ENCODE data around the gene TRIM47. TPM values are rescaled to one million over a fixed set of nuclear protein-coding genes. Genes with fewer than 3 reads are reported as not detected.

The TRIM47 gene
- total RNA-seq, 4 donors from 2014 or later: 6.8 to 70.1 (median 19.0) TPM

GRCh38 chr17:75902406-75902805 lies 24.0 kb upstream of the TRIM47 start:
- H3K36me3 ChIP-seq: no peaks in the 10 kb centered on the region
- intact Hi-C loops (cut with DNase I; ENCODE audit: low total_unique reads): no loop called here

DNA sequence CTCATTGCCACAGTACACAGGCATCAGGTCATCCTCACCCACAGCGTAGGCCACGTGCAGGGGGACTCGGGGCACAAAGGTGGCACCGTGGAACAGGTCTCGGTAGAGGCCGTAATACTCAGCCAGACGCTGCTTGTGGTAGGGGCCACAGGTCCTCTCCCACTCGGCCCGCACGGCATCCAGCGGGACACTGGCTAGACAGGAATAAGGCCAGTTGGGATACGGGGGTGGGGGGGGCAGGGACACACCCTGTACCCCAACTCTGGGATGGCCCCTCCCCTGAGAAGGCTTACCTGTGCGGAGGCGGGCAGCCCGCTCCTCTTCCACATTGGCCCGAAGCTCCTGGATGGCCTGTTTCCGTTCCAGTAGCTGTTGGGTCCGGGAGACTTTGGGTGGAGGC lies 23.3 kb upstream of the TRIM47 start:
- DNase-seq: no peak
- no peaks in the 10 kb centered on the region for H3K9me3 ChIP-seq
- no peak overlapping the region for H3K4me3 ChIP-seq
- H3K36me3 ChIP-seq: no peaks in the 10 kb centered on the region
- intact Hi-C loops (cut with DNase I; ENCODE audit: low total_unique reads): no loop called here
- no peak overlapping the region for H3K27ac ChIP-seq
- TF ChIP-seq, protein P1, sequence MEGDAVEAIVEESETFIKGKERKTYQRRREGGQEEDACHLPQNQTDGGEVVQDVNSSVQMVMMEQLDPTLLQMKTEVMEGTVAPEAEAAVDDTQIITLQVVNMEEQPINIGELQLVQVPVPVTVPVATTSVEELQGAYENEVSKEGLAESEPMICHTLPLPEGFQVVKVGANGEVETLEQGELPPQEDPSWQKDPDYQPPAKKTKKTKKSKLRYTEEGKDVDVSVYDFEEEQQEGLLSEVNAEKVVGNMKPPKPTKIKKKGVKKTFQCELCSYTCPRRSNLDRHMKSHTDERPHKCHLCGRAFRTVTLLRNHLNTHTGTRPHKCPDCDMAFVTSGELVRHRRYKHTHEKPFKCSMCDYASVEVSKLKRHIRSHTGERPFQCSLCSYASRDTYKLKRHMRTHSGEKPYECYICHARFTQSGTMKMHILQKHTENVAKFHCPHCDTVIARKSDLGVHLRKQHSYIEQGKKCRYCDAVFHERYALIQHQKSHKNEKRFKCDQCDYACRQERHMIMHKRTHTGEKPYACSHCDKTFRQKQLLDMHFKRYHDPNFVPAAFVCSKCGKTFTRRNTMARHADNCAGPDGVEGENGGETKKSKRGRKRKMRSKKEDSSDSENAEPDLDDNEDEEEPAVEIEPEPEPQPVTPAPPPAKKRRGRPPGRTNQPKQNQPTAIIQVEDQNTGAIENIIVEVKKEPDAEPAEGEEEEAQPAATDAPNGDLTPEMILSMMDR (IDR thresholded peaks at IDR 0.05): no peak
- no peak for TF ChIP-seq POLR2A (IDR thresholded peaks at IDR 0.05)
- peaks cover 0 to 7% of the 10 kb centered on the region in 2 donors for H3K4me1 ChIP-seq
- no peaks in the 10 kb centered on the region for H3K27me3 ChIP-seq

More at GRCh38 chr17:75902406-75902805, 24.0 kb upstream of the TRIM47 start:
- Histone ChIP-seq H3K4me3 (no peak overlapping the region), H3K4me1 (peaks cover 0 to 7% of the 10 kb centered on the region in 2 donors), H3K27me3 (no peaks in the 10 kb centered on the region), H3K9me3 (no peaks in the 10 kb centered on the region), H3K27ac (no peak overlapping the region)
- DNase-seq: no peak
- TF ChIP-seq, protein P1 (IDR thresholded peaks at IDR 0.05): no peak
- no peak for TF ChIP-seq POLR2A (IDR thresholded peaks at IDR 0.05)

- Histone ChIP-seq H3K4me1 (peaks cover 0 to 7% of the 10 kb centered on the region in 2 donors), H3K36me3 (no peaks in the 10 kb centered on the region), H3K9me3 (no peaks in the 10 kb centered on the region), H3K4me3 (no peak overlapping the region), H3K27me3 (no peaks in the 10 kb centered on the region), H3K27ac (no peak overlapping the region)
- TF ChIP-seq, protein P1 (IDR thresholded peaks at IDR 0.05): no peak
- no peak for TF ChIP-seq POLR2A (IDR thresholded peaks at IDR 0.05)
- no peak for DNase-seq
- intact Hi-C loops (cut with DNase I; ENCODE audit: low total_unique reads): no loop called here
Observed at GRCh38 chr17:75900691-75901533, 22.5 kb upstream of the TRIM47 start.

- DNase-seq: no peak
- H3K27me3 ChIP-seq: no peaks in the 10 kb centered on the region
- intact Hi-C loops (cut with DNase I; ENCODE audit: low total_unique reads): loop anchor here (10.0 kb wide), 1 partner anchor 55 kb away; the partner anchor contains the start of gene UNC13D
- no peaks in the 10 kb centered on the region for H3K36me3 ChIP-seq
- H3K27ac ChIP-seq: no peak overlapping the region
- TF ChIP-seq, protein P1 (IDR thresholded peaks at IDR 0.05): no peak
- TF ChIP-seq POLR2A (IDR thresholded peaks at IDR 0.05): no peak
- H3K9me3 ChIP-seq: no peaks in the 10 kb centered on the region
- H3K4me3 ChIP-seq: no peak overlapping the region
- H3K4me1 ChIP-seq: peaks cover 0 to 15% of the 10 kb centered on the region in 2 donors
Observed at GRCh38 chr17:75899767-75900468, 21.5 kb upstream of the TRIM47 start.

- no peaks in the 10 kb centered on the region for H3K9me3 ChIP-seq
- H3K27ac ChIP-seq: no peak overlapping the region
- DNase-seq: no peak
- no peak for TF ChIP-seq POLR2A (IDR thresholded peaks at IDR 0.05)
- TF ChIP-seq, protein P1 (IDR thresholded peaks at IDR 0.05): no peak
- peaks cover 0 to 20% of the 10 kb centered on the region in 2 donors for H3K4me1 ChIP-seq
- no peaks in the 10 kb centered on the region for H3K27me3 ChIP-seq
- intact Hi-C loops (cut with DNase I; ENCODE audit: low total_unique reads): loop anchor here (10.0 kb wide), 1 partner anchor 55 kb away; the partner anchor contains the start of gene UNC13D
- no peak overlapping the region for H3K4me3 ChIP-seq
- no peaks in the 10 kb centered on the region for H3K36me3 ChIP-seq
Observed at GRCh38 chr17:75899353-75899752, 21.0 kb upstream of the TRIM47 start.

All from uterus (tissue), 4 donors.